NCI-H1694 treated with DMSO at 0.1 percent for 48 hours (cell line): Measurements from ENCODE around the gene IRF2BP2.
A peak's percentile ranks its signal among the peaks of the same experiment; 100 is the strongest.
"Not testable (repeated sequence)": the region's sequence is repeated elsewhere in the genome, so short reads cannot be mapped to it uniquely, and the experiment has no call there.

Experiments used
- DNase-seq: peaks from one replicate; lab custom pipeline; 2025; lab: John Stamatoyannopoulos, UW

The IRF2BP2 gene

GRCh38 chr1:234610061-234610665 is at the start of gene IRF2BP2:
Gene IRF2BP2 (minus strand): TSS chr1:234610178. CDS start chr1:234609494, 684 bp downstream.
- peak; percentile 74 for DNase-seq

GRCh38 chr1:234659538-234659937 is 49.6 kb upstream of the IRF2BP2 start:
- DNase-seq, result no peak

GRCh38 chr1:234658138-234658537 is 48.2 kb upstream of the IRF2BP2 start:
- no peak for DNase-seq

GRCh38 chr1:234656944-234657654 is 47.1 kb upstream of the IRF2BP2 start:
- DNase-seq, result no peak

- DNase-seq, result no peak
These were observed 46.3 kb upstream of the IRF2BP2 start for GRCh38 chr1:234656070-234656895.

- no peak for DNase-seq
These were observed 45.5 kb upstream of the IRF2BP2 start for GRCh38 chr1:234655328-234656069.

GRCh38 chr1:234654002-234654733 is 44.2 kb upstream of the IRF2BP2 start:
- no peak for DNase-seq

GRCh38 chr1:234649432-234650081 is 39.6 kb upstream of the IRF2BP2 start:
- DNase-seq, result no peak

GRCh38 chr1:234647758-234648157 is 37.8 kb upstream of the IRF2BP2 start:
- DNase-seq, result no peak

GRCh38 chr1:234647245-234647644 is 37.3 kb upstream of the IRF2BP2 start:
- no peak for DNase-seq

- no peak for DNase-seq
These were observed 36.0 kb upstream of the IRF2BP2 start for GRCh38 chr1:234645964-234646363.

- no peak for DNase-seq
These were observed 35.5 kb upstream of the IRF2BP2 start for GRCh38 chr1:234645474-234645953.

GRCh38 chr1:234644928-234645327 is 35.0 kb upstream of the IRF2BP2 start:
- no peak for DNase-seq

- DNase-seq, result no peak
These were observed 33.8 kb upstream of the IRF2BP2 start for GRCh38 chr1:234643850-234644134.

- no peak for DNase-seq
These were observed 33.3 kb upstream of the IRF2BP2 start for GRCh38 chr1:234643111-234643849.

GRCh38 chr1:234642428-234642827 is 32.5 kb upstream of the IRF2BP2 start:
- no peak for DNase-seq

GRCh38 chr1:234639961-234640360 is 30.0 kb upstream of the IRF2BP2 start:
- no peak for DNase-seq

- DNase-seq, result peak; percentile 69
These were observed 29.1 kb upstream of the IRF2BP2 start for GRCh38 chr1:234638832-234639799.

- not testable (repeated sequence) for DNase-seq
These were observed 24.9 kb upstream of the IRF2BP2 start for GRCh38 chr1:234634922-234635321.
